Stimulated activated CD4-positive, alpha-beta T cell treated with anti-CD3 and anti-CD28 coated beads, Interleukin-12 subunit alpha, Interleukin-12 subunit beta, amount 100 ng/mL, for 4 hours (primary cell): Measurements from ENCODE around the gene MLNR.

ENCODE experiments used
- DNase-seq: peaks from one replicate; pipeline ENCODE4 v3.0.0-alpha.2; 2020

The MLNR gene

DNA sequence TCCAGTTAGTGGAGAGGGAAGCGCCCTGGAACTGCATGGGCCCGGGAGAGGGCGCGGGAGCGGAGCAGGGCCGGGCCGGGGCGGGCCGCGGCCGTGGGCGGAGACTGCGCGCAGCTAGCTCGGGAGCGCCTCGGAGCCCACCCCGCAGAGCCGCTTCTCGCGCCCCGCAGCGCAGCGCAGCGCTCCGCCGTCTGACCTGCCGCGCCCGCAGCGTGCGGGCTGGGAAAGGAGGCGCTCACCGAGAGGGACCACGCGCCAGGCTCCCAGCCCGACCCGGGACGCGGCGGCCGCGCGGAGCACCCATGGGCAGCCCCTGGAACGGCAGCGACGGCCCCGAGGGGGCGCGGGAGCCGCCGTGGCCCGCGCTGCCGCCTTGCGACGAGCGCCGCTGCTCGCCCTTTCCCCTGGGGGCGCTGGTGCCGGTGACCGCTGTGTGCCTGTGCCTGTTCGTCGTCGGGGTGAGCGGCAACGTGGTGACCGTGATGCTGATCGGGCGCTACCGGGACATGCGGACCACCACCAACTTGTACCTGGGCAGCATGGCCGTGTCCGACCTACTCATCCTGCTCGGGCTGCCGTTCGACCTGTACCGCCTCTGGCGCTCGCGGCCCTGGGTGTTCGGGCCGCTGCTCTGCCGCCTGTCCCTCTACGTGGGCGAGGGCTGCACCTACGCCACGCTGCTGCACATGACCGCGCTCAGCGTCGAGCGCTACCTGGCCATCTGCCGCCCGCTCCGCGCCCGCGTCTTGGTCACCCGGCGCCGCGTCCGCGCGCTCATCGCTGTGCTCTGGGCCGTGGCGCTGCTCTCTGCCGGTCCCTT is at the start of gene MLNR:
MLNR (plus strand) TSS at position 303 of the 820 bp plus-strand sequence; CDS start at position 303, 0 bp downstream.
- peak; percentile 27 for DNase-seq

DNA sequence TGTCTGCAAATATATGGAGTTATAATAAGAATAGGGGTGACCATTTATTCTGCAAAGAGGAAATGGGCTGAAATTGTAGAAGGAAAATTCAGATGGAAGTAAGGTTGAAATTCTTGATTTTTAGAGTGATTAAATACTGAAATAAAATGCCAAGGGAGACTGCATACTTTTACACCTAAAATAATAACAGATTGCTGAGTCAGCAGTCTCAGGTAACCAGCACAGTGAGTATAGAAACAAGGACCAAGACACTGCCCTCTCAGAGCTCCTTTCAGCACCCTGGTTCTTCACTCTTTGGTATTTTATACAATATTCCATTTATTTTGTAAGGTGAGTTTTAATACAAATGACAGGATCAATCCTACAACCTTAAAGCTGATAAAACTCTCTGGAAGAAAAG is 48.8 kb upstream of the MLNR start:
- no peak for DNase-seq

- DNase-seq, result no peak
Observed at GRCh38 chr13:49183672-49184325, 36.3 kb upstream of the MLNR start.

GRCh38 chr13:49184621-49185020 is 35.5 kb upstream of the MLNR start:
- DNase-seq, result no peak

DNA sequence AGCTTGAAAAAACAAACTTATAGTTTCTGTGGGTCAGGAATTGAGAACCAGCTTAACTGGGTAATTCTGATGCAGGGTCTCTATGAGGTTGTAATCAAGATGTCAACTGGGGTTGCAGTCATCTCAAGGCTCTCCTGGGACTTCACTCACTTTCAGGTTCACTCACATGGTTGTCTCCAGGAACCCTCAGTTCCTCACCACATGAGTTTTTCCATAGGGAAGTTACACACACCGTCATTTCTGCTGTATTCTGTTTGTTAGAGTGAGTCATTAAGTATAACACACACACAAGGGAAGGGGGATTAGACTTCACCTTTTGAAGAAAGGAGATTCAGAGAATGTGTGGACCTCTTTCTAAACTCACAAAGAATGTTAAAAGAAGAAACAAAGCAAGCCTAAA is 34.9 kb upstream of the MLNR start:
- no peak for DNase-seq

- no peak for DNase-seq
Observed at GRCh38 chr13:49190901-49191300, 29.2 kb upstream of the MLNR start.

GRCh38 chr13:49206641-49207040 is 13.5 kb upstream of the MLNR start:
- no peak for DNase-seq

GRCh38 chr13:49208619-49209018 is 11.5 kb upstream of the MLNR start:
- DNase-seq, result no peak

GRCh38 chr13:49210114-49210513 is 10.0 kb upstream of the MLNR start:
- DNase-seq, result no peak

- no peak for DNase-seq
Observed at GRCh38 chr13:49210669-49211068, 9.5 kb upstream of the MLNR start.

DNA sequence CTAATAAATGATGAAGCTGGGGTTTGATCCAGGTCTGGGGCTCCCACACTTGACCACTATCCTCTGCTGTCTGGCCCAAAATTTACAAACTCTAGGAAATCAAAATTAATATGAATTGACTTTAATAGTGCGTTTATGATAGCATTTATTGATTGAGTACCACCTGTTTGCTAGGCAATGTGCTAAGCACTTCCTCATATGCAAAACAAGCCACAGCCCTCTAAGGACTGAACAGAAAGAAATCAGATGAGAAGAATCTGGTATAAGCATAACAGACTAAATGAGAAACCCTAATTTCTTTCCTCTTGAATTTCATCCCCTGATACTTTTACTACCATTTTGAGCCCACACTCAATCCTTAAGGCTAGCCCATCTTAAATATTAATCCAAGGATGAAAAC is 6.6 kb upstream of the MLNR start:
- no peak for DNase-seq

DNA sequence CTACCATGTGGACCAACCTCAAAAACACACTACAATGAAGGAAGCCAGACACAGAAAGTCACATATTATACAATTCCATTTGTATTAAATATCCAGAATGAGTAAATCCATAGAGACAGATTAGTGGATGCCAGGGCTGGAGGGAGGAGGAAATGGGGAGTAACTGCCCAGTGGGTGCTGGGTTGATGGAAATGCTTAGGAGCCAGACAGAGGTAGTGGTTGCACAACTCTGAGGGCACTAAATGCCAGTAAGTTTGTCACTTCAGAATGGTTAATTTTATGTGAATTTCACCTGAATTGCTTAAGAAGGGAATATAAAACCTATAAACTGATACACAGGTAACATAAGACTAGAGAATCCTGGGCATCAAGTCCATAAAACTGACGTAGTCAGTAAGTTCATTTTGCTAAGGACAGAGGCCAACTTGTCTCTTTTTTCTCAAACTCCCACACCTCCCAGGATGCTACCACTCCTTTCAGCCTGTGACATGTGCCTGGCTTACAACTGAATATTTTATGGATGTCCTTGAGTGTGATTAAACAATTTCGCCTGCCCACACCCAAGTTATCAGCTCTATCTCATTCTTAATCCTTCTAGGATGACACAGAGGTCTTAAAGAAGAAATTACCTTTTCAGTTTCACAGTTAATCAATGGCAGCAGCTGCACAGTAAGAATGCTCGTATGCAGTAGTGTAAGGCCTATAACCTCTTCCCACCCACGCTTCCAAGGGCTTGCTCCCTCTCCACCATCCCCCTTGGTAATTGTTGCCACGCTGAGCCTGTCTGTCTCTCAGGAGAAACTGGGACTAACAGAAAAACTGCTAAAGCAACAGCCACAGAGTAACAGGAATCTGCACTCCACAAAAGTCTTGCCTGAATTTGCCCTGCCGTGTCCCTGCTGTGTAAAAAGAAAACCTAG is 5.9 kb upstream of the MLNR start:
- no peak for DNase-seq

GRCh38 chr13:49214917-49215376 is 5.2 kb upstream of the MLNR start:
- DNase-seq, result peak; percentile 27

DNA sequence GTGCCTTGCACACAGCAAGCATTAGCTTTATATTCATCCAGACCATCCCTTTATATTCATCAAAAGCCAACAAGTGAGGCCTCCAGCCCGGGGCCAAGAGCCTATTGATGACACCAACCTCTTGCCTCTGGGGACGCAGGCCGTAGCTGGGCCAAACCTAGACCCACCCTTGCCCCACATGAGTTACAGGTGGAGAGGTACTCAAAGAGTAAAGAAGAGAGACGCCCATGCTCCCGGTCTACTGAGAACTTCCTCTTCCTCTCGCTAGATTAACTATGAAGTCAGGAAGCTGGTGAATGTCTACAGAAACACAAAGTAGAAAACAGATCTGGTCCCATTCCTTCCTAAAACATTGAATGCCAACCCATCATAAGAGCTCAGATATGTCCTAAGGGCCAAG is 3.8 kb upstream of the MLNR start:
- DNase-seq, result no peak

- no peak for DNase-seq
Observed at GRCh38 chr13:49217962-49218492, 2.1 kb upstream of the MLNR start.

DNA sequence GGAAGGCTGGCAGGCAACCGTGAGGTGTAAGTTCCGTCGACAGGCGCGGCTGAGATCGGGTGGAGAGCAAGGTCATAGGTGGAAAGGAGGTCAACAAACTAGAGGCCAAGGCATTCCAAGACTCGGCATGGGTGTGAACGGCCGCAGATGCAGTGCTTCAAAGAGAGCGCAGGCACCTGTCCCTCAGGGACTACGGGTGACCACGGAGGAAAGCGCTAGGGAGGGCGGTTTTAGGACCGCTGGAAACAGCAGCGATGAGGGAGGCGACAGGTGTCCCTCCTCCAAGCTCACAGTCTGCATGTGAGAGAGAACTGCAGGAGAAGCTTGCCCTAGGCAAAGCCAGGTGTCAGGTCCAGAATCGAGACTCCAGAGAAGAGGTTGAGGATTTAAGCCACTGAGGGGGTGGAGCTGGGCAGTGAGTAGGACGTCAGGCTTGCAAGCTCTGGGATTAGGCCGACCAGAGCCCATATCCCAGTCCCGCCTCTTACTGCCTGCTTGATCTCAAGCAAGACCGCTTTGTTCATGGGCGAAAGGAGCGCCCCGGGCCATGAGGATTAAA is 1.6 kb upstream of the MLNR start:
- no peak for DNase-seq

- DNase-seq, result no peak
Observed at GRCh38 chr13:49219647-49220035, 497 bp upstream of the MLNR start.

GRCh38 chr13:49220856-49221589 is 885 bp downstream of the MLNR start:
- DNase-seq, result no peak

DNA sequence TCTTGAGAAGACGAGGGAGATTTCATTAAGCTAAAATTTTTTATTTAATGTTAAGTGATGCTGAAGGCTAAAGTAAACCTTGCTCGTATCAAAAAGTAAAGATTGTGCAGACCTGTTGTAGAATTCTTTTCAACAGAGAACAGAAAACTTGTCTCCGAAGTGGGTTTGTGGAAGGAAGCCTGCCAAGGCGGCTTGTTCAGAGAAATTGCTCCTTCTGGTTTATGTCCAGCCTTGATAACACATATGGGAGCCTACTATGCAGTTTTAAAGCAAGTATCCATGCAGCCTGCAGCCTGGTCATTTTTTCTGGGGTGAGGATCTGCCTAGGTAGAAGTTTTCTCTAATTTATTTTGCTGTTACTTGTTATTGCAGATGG is 1.4 kb downstream of the MLNR start:
- DNase-seq, result no peak

GRCh38 chr13:49225223-49226042 is 5.3 kb downstream of the MLNR start:
- no peak for DNase-seq

GRCh38 chr13:49226613-49227012 is 6.5 kb downstream of the MLNR start:
- no peak for DNase-seq
